Measurements from ENCODE around the gene KRT34.
A peak's percentile ranks its signal among the peaks of the same experiment; 100 is the strongest.
"Not testable (repeated sequence)": the region's sequence is repeated elsewhere in the genome, so short reads cannot be mapped to it uniquely, and the experiment has no call there.

Gene KRT34

GRCh38 chr17:41381943-41382342, at the start of gene KRT34:
KRT34 (minus strand) TSS chr17:41382306; CDS start chr17:41382246, 60 bp downstream.
- DNase-seq: not testable (repeated sequence)

DNA sequence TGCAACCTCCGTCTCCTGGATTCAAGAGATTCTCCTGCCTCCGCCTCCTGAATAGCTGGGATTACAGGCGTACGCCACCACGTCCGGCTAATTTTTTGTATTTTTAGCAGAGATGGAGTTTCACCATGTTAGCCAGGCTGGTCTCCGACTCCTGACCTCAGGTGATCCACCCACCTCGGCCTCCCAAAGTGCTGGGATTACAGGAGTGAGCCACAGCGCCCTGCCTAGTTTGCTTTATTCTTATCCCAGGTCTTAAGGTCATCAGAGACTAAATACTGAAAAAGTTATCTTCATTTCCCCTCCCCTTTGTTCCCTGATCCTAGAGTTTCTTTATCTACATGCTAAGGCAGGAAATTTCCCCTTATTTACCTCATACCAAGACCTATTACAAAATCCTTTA, 48.3 kb upstream of the KRT34 start:
- not testable (repeated sequence) for DNase-seq

DNA sequence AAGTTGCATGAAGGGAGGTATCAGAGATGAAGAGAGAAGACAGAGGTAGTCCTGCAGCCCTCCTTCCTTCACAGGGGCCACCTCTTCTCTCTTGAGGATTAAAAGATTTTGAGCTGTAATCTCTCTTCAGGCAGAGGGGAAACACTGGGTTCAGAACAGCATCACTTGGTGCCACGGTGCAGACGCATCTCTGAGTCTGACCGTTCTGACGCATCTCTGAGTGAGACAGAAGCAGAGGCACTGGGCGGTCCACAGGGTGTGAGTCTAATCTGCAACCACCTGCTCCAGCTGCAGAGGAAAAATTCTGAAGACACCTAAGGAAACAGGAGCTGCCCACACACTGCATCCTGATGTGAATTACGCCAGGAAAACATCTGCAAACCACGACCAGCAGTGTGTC, 47.6 kb upstream of the KRT34 start:
- no peak for DNase-seq

- DNase-seq: no peak
These were observed 46.6 kb upstream of the KRT34 start for GRCh38 chr17:41428591-41429291.

DNA sequence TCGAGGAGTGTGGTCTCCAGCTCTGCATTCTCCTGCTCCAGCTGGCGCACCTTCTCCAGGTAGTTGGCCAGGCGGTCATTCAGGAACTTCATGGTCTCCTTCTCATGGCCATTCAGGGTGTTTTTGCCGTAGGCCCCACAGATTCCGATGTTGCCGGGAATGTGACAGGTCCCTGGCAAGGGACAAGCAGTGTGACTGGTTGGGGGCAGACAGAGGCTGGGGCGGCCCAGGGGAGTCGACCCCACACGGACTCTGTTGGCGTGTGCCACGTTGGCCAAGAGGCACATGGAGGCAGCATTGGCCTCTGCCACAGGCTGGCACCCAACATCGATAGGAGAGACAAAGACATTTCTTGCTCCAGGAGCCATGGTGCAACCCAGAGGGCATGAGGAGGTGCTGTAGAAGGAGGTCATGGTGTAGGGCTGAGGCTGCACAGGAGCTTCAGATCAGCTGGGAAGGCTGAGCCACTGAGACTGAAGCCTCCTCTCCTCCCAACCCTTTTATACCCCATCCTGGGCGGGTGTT, 42.1 kb upstream of the KRT34 start, which contains the start of gene KRT37:
Gene KRT37 (minus strand): TSS at position 475 of the 525 bp plus-strand sequence. CDS start 62 bp downstream, at position 413.
- DNase-seq: no peak

DNA sequence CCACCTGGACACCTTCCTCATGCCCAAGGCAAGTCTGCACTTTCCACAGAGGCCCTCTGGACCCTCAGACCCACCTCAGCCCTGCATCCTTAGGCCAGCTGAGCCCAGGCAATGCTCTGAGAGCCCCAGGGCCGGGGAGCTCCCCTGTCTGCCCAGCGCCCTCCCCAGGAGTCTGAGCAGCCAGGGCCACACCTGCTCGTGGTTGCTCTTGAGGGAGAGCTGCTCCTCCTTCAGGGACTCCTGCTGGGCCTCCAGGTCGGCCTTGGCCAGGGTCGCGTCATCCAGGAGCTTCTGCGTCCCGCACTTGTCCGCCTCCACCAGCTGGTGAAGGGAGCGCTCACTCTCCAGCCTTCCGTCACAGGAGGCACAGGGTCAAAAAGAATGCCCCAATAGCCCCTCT, 40.5 kb upstream of the KRT34 start:
- not testable (repeated sequence) for DNase-seq

- DNase-seq: no peak
These were observed 39.5 kb upstream of the KRT34 start for GRCh38 chr17:41421617-41422016.

- DNase-seq: no peak
These were observed 39.0 kb upstream of the KRT34 start for GRCh38 chr17:41421116-41421515.

GRCh38 chr17:41420134-41420533, 38.0 kb upstream of the KRT34 start:
- no peak for DNase-seq

GRCh38 chr17:41419716-41420115, 37.6 kb upstream of the KRT34 start:
- no peak for DNase-seq

DNA sequence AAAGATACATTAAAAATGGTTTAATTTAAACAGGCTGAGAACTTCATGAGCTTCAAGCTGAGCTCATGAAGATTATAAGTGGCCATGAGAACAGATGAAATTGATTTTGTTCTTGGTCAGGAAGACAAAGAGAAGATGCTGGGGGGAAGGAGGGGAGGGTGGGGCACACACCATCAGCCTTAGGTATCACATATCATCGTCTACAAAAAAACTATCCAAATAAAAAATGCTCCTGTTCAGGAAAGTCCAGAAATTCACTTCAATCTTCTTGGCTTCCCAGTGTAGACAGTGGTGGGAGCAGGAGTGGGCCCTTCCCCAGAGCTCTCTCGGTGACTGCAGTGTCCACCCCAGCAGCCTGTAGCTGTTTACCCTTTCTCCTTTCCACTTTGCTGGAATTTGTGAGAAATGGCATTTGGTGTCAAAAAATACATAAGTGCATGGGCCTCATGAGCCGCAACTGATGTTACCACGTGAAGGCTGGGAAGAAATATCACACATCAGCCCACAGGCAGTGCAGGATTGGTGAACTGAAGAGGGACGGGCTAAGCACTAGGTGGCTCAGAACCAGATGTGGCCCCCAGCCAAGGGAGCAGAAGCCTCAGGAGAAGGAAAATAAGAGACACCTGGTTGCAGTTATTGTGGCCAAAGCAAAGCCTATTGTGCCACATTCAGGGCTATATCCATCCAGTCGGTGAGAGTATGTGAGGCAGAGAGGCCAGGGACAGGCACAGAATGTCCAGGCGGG, 36.2 kb upstream of the KRT34 start:
- no peak for DNase-seq

DNA sequence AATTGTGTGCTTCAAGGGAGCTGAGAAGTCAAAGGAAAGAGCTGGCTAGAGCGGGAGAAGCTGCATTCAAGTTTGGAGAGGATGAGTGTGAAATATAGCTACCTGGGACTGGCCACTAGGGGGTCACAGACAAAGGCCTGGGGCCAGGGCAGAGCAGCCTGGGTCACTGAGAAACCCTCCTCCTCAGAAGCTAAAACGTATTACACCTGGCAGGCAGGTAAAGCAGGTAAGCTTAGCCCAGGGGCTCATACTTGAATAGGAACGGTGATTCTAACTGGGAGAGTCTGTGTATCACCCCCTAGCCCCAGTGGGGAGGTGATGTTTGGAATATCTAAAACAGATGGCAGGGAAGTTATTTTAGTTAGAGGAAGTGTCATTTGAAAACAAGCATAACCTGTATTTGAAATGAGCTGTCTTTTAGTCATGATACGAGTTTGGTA, 35.5 kb upstream of the KRT34 start:
- DNase-seq: no peak

DNA sequence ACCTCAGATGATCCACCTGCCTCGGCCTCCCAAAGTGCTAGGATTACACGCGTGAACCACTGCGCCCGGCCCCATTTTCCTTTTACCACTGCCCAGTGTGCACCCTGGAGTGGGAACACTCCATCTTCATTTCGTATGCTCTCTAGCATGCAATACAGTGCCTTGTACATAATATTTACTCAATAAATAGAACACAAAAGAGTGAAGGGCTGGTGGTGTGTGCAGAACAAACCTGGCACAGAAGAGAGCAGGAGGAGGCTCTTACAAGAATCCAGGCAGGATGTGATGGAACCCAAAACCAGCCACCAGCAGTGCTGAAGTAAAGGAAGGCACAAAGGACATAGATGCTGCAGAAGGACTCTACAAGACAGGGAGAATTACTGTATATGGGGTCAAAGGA, 35.0 kb upstream of the KRT34 start:
- DNase-seq: no peak

DNA sequence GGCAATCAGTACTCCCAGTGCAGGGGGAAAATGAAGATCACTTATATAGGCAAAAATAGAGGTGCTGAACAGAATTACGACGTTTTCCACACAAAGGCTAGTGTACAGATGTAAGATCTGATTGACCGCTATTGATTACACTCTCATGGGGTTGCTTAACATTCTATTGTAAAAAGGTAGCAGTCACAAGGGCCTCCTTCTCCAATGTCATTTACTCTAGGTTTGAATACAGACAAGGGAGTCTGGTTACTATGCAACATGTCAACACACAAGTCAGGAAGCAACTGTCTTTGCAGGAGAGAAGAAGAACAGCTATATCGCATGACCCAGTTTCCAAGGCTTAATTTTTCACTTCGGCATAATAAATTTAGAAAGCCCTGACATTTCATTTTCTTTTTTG, 34.4 kb upstream of the KRT34 start:
- DNase-seq: no peak

GRCh38 chr17:41415833-41416335, 33.8 kb upstream of the KRT34 start:
- DNase-seq: no peak

- DNase-seq: no peak
These were observed 33.3 kb upstream of the KRT34 start for GRCh38 chr17:41415411-41415810.

- DNase-seq: no peak
These were observed 31.9 kb upstream of the KRT34 start for GRCh38 chr17:41413982-41414381.

- DNase-seq: no peak
These were observed 31.3 kb upstream of the KRT34 start for GRCh38 chr17:41413353-41413957.

DNA sequence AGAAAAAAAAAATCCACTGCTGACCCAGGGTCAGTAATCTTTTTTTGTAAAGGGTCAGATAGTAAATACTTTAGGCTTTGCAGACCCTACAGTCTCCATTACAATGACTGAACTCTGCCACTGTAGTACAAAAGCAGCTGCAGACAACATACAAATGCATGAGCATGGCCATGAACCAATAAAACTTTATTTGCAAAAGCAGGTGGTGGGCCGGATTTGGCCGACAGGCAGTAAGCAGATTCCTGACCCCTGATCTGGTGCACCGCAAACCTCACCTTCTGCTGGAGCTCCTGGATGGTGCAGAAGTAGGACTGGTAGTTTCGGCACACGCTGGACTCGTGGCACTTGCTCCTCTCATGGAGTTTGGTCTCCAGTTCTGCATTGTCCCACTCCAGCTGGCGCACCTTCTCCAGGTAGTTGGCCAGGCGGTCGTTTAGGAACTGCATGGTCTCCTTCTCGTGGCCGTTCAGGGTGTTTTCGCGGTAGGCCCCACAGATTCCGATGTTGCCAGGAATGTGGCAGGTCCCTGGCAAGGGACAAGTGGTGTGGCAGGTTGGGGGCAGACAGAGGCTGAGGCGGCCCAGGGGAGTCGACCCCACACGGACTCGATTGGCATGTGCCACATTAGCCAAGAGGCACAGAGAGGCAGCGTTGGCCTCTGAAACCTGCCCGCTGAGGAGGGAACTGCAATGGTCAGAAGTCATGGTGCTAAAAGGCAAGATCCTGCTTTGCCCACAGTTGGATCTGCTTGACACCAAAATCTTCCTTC, 29.1 kb upstream of the KRT34 start:
- no peak for DNase-seq

GRCh38 chr17:41407226-41407625, 25.1 kb upstream of the KRT34 start:
- no peak for DNase-seq

- no peak for DNase-seq
These were observed 24.1 kb upstream of the KRT34 start for GRCh38 chr17:41406205-41406604.

DNA sequence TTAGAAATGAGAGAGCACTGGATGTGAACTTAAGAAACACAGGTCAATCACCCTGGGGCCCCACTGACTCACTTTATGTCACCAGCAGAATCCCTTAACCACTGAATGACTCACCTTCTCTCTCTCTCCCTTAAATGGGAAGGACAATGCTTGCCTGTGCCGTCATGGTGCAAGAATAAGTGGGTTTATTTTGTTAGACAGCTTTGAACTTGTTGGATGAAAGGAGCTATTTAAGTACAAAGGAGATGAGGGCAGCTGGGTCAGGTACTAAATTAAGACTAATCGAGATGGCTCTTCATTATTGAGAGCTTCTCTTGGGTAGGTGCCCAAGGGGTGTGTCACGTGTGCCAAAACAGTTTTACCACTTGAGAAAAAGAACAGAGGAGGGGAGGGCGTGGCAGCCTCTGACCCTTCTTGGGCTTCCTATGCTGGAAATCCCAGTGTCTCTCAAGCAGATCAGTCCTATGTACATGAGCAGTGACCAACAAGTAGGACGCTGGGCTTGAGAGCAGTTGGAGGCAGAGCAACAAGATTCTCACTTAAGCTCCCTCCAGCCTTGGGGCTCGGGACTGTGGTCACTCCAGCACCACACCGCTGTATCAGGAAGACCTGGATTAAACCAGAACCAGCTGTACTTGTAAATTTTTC, 22.0 kb upstream of the KRT34 start:
- DNase-seq: peak; percentile 21
